ENCODE data around the gene SNTB2.

DNA sequence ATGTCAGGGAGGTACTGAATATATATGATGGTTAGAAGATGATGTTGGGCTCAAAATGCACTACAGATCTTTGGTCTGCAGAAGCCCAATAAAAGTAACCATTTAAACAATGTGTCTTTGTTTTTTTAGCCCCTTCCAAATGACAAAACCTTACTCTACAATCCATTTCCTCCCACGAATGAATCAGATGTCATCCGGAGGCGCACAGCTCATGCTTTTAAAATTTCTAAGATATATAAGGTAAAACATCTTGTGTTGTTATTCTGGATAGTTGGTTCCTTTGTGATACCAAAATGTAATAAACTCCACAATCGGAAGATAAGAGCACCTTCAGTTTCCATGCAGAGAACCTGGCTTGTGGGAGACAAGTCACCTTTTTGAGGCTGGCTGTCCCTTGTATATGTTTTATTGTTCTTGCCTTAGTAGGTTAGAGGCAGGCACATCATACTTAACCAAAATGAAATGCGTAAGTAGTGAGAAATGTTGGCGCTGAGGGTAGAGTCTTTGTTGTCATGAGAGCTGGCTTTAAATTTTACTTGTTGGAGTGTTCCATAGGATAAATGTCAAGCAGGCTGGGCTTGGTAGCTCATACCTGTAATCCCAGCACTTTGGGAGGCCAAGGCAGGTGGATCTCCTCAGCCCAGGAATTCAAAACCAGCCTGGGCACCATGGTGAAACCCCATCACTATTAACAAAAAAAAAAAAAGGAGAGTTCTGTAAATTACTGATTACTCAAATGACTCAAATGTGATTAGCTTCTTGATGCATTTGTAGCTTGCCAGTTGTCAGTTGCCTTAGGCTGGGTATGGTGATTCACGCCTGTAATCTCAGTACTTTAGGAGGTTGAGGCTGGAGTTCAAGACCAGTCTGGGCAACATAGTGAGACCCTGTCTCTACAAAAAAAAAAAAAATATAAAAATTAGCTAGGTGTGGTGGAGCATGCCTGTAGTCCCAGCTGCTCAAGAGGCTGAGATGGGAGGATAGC is 19.7 kb upstream of the SNTB2 start:
- TF ChIP-seq, protein P1, sequence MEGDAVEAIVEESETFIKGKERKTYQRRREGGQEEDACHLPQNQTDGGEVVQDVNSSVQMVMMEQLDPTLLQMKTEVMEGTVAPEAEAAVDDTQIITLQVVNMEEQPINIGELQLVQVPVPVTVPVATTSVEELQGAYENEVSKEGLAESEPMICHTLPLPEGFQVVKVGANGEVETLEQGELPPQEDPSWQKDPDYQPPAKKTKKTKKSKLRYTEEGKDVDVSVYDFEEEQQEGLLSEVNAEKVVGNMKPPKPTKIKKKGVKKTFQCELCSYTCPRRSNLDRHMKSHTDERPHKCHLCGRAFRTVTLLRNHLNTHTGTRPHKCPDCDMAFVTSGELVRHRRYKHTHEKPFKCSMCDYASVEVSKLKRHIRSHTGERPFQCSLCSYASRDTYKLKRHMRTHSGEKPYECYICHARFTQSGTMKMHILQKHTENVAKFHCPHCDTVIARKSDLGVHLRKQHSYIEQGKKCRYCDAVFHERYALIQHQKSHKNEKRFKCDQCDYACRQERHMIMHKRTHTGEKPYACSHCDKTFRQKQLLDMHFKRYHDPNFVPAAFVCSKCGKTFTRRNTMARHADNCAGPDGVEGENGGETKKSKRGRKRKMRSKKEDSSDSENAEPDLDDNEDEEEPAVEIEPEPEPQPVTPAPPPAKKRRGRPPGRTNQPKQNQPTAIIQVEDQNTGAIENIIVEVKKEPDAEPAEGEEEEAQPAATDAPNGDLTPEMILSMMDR (IDR thresholded peaks at IDR 0.05) = no peak
- TF ChIP-seq POLR2A (IDR thresholded peaks at IDR 0.05) = no peak
